ENCODE measurements around the gene KRT81.

KRT81 gene

DNA sequence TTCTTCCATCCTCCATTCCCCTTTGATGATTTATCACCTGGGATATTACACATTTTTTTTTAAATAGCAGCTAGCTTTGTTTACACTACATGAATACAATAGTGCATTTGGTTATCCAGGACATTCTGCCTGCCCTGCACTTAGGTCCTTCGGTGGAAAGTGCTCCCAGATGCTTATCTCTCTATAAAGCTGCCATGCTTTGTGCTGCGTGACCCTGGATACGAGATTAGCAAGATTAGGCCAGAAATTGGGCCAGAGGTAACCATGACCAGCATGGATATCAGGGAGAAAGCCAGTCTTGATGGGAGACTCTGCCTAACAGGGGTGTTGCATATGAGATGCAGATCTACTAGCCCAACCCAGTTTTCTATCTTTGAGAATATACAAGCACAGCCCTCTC is 42.0 kb upstream of the KRT81 start:
- TF ChIP-seq, protein P1, sequence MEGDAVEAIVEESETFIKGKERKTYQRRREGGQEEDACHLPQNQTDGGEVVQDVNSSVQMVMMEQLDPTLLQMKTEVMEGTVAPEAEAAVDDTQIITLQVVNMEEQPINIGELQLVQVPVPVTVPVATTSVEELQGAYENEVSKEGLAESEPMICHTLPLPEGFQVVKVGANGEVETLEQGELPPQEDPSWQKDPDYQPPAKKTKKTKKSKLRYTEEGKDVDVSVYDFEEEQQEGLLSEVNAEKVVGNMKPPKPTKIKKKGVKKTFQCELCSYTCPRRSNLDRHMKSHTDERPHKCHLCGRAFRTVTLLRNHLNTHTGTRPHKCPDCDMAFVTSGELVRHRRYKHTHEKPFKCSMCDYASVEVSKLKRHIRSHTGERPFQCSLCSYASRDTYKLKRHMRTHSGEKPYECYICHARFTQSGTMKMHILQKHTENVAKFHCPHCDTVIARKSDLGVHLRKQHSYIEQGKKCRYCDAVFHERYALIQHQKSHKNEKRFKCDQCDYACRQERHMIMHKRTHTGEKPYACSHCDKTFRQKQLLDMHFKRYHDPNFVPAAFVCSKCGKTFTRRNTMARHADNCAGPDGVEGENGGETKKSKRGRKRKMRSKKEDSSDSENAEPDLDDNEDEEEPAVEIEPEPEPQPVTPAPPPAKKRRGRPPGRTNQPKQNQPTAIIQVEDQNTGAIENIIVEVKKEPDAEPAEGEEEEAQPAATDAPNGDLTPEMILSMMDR (IDR thresholded peaks at IDR 0.05; ENCODE audit: borderline replicate concordance, insufficient read depth, low read depth, low read length), result no peak

DNA sequence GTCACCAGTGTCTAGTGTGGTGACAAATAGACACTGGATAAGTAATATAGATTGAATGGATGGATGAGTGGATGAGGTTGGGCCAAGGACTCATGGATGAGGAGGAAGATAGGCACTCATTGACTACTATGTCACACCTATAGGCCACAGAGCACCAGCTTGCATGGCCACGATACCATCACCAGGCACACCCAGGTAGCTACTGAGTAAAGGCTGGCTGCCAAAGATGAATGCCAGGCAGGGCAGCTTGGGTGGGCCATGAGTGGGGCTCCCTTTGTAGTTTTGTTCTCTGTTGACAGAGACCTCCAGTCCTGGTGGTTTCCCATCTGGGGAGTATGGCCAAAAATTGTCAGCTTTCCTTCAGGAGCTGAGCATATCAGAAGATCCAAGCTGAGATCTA is 41.0 kb upstream of the KRT81 start:
- TF ChIP-seq, protein P1 (IDR thresholded peaks at IDR 0.05; ENCODE audit: borderline replicate concordance, insufficient read depth, low read depth, low read length), result no peak
- no peak overlapping the region for H3K4me3 ChIP-seq (ENCODE audit: low read depth, low read length)

More for the DNA sequence above, 42.0 kb upstream of the KRT81 start:
- no peak overlapping the region for H3K4me3 ChIP-seq (ENCODE audit: low read depth, low read length)

DNA sequence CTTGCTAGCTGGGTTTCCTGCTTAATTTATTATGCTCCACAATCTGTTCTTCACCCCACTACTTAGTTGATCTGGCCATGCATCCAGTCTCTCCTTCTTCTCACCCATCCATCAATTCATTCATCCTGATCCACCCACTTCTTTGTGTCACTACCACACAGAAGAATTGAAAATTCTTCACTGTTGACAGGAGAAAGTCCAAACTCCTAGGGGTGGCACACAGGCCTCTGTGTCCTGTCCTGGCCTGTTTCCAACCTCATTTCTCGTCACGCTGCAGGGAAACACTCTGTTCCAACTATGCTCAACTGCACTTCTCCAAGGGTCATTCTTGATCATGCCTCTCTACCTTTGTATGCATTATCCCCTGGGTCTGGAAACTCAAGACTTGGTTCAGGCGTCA is 40.5 kb upstream of the KRT81 start:
- no peak overlapping the region for H3K4me3 ChIP-seq (ENCODE audit: low read depth, low read length)
- TF ChIP-seq, protein P1 (IDR thresholded peaks at IDR 0.05; ENCODE audit: borderline replicate concordance, insufficient read depth, low read depth, low read length), result no peak

DNA sequence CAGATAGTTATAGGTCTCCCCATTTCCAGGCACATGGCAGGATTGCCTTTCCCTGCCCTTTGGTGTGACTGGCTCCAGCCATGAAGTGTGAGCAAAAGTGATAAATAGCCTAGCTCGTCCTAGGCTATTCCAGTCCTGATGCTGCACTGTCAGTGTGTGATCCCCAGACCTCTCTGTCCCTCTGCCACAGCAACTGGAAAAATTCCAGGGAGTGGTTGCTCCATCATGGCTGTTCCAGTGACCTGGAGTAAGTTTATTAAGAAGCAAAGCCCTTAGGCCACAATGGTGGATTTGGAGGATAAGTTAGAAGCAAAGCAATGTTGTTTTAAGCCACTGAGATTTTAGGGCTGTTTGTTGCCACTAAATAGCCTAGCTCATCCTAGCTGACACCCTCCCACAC is 39.7 kb upstream of the KRT81 start:
- TF ChIP-seq, protein P1 (IDR thresholded peaks at IDR 0.05; ENCODE audit: borderline replicate concordance, insufficient read depth, low read depth, low read length), result no peak
- H3K4me3 ChIP-seq (ENCODE audit: low read depth, low read length), result no peak overlapping the region

DNA sequence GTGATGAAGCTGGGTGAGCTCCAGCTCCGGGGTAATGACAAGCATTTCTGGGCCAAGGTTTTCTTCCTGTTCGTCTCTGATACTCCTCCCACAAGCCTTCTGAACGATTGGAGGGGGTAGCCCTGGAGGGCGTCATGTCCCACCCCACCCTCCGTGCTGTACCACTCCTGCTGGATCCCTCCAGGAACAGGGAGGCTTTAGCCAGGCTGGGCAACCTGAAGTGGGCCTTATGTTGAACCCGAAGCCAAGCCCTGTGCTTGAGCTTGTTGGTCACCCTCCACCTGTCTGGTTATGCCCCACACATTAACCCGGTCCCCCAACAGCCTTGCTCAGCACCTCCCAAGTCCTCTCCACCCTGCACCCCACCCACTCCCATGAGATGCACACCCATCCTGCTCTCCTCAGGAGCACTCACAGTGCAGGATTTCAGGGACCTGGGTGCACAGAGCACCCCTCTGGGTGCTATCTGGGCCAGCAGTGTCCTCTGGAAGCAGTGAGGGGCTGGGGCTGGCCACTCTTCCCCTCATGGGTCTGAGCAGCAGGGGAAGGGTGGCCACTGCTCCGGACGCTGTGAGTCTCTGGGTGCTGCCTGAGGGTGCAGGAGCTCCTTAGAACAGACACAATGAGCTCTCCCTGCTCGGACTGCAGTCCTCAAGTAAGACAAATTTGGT is 36.6 kb upstream of the KRT81 start:
- H3K4me3 ChIP-seq (ENCODE audit: low read depth, low read length), result no peak overlapping the region
- TF ChIP-seq, protein P1 (IDR thresholded peaks at IDR 0.05; ENCODE audit: borderline replicate concordance, insufficient read depth, low read depth, low read length), result no peak

DNA sequence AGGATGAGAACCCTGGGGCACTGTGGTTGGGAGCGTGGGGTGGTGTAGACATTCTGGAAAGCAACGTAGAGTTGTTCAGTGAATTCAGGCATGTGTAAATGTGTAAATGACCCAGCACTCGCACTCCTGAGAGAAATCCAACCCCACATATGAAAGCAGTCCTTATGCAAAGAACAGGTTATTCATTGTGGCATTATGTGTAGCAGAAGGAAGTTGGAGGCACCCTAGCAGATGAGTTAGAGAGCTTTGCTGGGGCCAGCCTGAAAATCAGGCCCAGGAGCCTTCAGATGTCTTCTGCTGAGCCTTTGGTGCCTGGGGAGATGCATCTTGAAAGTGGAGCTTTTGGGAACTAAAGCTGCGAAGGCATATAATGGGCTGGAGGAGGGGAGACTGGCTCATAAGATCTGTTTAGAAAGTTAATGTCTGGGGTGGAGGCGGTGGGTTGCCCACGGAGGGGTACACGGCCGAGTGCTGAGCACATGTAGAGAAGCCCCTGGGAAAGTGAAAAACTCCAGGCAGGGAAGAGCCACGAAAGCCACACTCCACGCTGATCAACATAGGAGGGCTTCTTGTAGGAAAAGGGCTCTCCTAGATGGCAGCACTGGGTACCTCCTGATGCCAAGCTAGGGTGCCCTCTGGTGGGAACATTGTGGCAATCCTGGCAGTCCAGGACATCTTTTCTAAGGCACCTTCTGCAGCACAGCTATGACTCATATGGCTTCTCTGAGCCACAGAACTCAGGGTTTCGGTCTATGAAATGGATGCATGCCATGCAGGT is 35.9 kb upstream of the KRT81 start:
- H3K4me3 ChIP-seq (ENCODE audit: low read depth, low read length), result no peak overlapping the region
- TF ChIP-seq, protein P1 (IDR thresholded peaks at IDR 0.05; ENCODE audit: borderline replicate concordance, insufficient read depth, low read depth, low read length), result peak; percentile 83

DNA sequence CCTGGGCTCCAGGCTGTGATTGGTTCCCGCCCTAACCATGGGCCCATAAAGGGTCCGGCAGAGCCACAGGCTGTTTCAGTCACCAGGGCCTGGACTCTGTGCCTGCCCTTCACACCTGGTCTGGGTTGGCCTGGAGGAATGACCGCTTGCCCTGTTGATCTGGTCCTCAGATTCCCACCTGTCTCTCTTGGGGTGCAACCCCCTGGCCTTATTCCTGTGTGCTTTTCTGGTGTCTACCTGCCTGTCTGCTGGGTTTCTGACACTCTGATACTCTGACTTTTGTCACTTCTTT is 32.8 kb upstream of the KRT81 start:
- TF ChIP-seq, protein P1 (IDR thresholded peaks at IDR 0.05; ENCODE audit: borderline replicate concordance, insufficient read depth, low read depth, low read length), result no peak
- H3K4me3 ChIP-seq (ENCODE audit: low read depth, low read length), result no peak overlapping the region
